Nephron (organoid): ENCODE measurements around the gene VASH2.
"Not testable (repeated sequence)": the region's sequence is repeated elsewhere in the genome, so short reads cannot be mapped to it uniquely, and the experiment has no call there.

Experiments
- H3K27ac Mint-ChIP-seq, 3 experiments: 2 replicates each; pipeline ENCODE4 v1.8.0; 2020; ENCODE audit warnings: mixed read lengths in 3 of 3, mild to moderate bottlenecking in 2 of 3, moderate library complexity in 1 of 3
- H3K27me3 Mint-ChIP-seq: 2 replicates; pipeline ENCODE4 v1.8.0; 2021; ENCODE audit warnings: low read depth, mild to moderate bottlenecking, moderate library complexity, mixed read lengths
- H3K36me3 Mint-ChIP-seq: 2 replicates; pipeline ENCODE4 v1.8.0; 2020; ENCODE audit warnings: low read depth, mixed read lengths
- H3K4me1 Mint-ChIP-seq: 2 replicates; pipeline ENCODE4 v1.8.0; 2020; ENCODE audit warnings: mixed read lengths
- H3K4me3 Mint-ChIP-seq, 3 experiments: 2 replicates each; pipeline ENCODE4 v1.8.0; 2020; ENCODE audit warnings: mild to moderate bottlenecking in 3 of 3, mixed read lengths in 3 of 3, moderate library complexity in 2 of 3
- H3K9me3 Mint-ChIP-seq: 2 replicates; pipeline ENCODE4 v1.8.0; 2020; ENCODE audit warnings: mixed read lengths
- TF ChIP-seq, protein P1 (sequence below), 3 experiments: fragments of 200-600 bp; sonication (generic); IDR thresholded peaks; one replicate each; pipeline ENCODE4 v1.5.0; 2021; ENCODE audit warnings: antibody characterized with exemption in 3 of 3; ENCODE audit not compliant: unreplicated experiment in 3 of 3

The VASH2 gene

DNA sequence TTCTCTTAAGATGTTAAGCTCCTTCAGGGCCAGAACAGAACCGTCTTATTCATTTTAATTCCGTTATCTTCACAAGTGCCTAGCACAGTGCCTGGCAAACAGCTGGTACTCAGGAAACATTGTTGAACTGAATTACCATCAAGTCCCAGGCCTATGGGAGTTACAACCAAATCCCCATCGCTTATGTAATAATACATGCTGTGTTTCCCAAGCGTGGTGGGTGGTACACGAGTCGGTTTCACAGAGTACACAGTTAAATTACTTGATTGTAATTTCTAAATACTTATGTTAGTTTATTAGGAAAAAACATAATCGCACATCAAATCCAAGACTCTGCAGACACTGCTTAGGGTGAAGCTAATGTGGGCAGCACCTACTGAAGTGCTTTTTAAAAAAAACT lies 64.3 kb downstream of the VASH2 start:
- TF ChIP-seq, protein P1, sequence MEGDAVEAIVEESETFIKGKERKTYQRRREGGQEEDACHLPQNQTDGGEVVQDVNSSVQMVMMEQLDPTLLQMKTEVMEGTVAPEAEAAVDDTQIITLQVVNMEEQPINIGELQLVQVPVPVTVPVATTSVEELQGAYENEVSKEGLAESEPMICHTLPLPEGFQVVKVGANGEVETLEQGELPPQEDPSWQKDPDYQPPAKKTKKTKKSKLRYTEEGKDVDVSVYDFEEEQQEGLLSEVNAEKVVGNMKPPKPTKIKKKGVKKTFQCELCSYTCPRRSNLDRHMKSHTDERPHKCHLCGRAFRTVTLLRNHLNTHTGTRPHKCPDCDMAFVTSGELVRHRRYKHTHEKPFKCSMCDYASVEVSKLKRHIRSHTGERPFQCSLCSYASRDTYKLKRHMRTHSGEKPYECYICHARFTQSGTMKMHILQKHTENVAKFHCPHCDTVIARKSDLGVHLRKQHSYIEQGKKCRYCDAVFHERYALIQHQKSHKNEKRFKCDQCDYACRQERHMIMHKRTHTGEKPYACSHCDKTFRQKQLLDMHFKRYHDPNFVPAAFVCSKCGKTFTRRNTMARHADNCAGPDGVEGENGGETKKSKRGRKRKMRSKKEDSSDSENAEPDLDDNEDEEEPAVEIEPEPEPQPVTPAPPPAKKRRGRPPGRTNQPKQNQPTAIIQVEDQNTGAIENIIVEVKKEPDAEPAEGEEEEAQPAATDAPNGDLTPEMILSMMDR (IDR thresholded peaks at IDR 0.05; ENCODE audit: unreplicated experiment in 3 of 3) = no peak
- Mint-ChIP-seq H3K27ac (peak overlapping the region; percentile 96 to 100 (median 99)), H3K4me1 (peaks cover 20% of the 10 kb centered on the region), H3K36me3 (peaks cover 24% of the 10 kb centered on the region), H3K4me3 (peak overlapping the region; percentile 94 to 97 (median 96)), H3K27me3 (no peaks in the 10 kb centered on the region), H3K9me3 (no peaks in the 10 kb centered on the region)

DNA sequence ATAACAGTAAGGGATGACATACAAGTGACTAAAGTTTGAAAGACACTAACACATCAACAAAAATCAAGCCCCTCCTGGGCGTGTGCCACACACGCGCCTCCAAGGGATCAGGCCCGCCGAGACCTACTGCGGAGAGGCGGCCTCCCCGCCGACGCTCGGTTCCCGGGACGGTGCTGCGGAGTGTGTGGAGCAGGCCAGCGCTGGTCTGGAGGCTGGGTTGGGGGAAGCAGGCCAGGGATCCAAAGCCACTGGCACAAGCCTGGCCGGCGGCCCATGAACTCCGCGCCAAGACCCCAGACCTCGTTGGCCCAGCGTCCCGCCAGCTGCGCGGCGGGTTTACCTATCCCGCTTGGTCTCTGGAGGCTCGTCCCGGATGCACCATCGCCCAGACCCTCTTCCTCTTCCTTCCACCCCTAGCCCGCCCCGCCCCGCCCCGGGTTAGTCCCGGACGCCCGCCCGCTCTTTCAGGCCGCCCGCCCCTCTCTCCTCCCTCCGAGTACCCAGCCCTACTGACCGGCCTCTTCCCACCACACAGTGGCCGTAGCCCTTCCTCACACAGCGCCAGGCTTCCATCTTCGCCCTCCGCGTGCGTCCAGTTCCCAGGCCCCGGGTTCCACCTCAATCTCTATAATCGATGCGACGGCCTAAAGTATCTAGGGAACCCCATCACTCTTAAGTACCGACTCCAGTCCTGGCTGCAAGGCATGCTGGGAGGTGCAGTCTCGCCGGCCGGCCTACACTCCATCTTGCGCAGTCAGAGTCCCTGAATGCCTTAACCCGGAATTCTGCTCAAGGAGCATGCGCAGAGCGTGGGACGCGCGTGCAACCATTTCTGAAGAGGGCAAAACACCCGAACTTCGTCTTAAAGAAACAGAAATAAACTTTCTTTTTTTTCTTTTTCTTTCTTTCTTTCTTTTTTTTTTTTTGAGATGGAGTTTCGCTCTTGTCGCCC lies 65.0 kb downstream of the VASH2 start, which contains the start of gene ANGEL2:
Gene ANGEL2 (minus strand): TSS at position 769 of the 952 bp plus-strand sequence. CDS start 196 bp downstream, at position 573.
- Mint-ChIP-seq H3K36me3 (peaks cover 24% of the 10 kb centered on the region), H3K27me3 (no peaks in the 10 kb centered on the region)
- TF ChIP-seq, protein P1 (IDR thresholded peaks at IDR 0.05; ENCODE audit: unreplicated experiment in 3 of 3) = no peak

DNA sequence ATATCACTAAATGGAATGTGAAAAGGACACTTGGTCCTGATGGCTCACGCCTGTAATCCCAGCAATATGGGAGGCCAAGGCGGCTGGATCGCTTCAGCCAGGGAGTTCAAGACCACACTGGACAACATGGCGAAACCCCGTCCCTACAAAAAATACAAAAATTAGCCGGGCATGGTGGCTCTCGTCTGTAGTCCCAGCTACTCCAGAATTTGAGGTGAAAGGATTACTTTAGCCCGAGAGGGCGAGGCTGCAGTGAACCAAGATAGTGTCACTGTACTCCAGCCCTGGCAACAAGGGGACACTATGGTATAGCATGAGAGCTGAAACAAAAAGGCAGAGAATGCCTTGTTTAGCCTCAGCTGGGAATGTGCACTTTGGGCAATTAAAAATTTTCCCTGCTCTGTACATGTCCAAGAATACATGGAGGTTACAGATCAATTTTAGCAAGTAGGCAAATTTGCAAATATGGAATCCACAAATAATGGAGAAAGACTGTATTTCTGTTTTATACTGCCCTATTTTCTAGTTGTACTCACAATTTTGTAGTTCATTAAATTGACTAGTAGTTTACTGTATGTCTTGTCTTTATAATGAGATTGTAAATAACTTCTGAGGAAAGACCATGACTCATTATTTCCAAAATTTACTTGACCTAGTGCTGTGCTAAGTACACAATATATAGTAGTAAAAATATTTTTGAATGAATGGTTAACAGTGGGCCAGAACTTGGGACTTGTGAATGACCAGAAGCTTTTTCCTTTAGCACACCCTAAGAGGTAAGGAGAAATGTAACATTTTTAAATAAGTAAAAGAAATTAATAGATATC lies 67.3 kb downstream of the VASH2 start:
- H3K9me3 Mint-ChIP-seq = no peaks in the 10 kb centered on the region
- H3K36me3 Mint-ChIP-seq = peaks cover 8% of the 10 kb centered on the region
- H3K27ac Mint-ChIP-seq = peak overlapping the region in 1 of 3 experiments; percentile 70
- peak overlapping the region in 1 of 3 experiments; percentile 23 for H3K4me3 Mint-ChIP-seq
- H3K4me1 Mint-ChIP-seq = peaks cover 16% of the 10 kb centered on the region
- H3K27me3 Mint-ChIP-seq = no peaks in the 10 kb centered on the region
- TF ChIP-seq, protein P1 (IDR thresholded peaks at IDR 0.05; ENCODE audit: unreplicated experiment in 3 of 3) = no peak

More for the DNA sequence above, 65.0 kb downstream of the VASH2 start, which contains the start of gene ANGEL2:
- Mint-ChIP-seq H3K4me1 (peaks cover 20% of the 10 kb centered on the region), H3K27ac (peak within 1 kb of the TSS; percentile 96 to 100 (median 99)), H3K4me3 (peak within 1 kb of the TSS; percentile 94 to 97 (median 96)), H3K9me3 (no peaks in the 10 kb centered on the region)

DNA sequence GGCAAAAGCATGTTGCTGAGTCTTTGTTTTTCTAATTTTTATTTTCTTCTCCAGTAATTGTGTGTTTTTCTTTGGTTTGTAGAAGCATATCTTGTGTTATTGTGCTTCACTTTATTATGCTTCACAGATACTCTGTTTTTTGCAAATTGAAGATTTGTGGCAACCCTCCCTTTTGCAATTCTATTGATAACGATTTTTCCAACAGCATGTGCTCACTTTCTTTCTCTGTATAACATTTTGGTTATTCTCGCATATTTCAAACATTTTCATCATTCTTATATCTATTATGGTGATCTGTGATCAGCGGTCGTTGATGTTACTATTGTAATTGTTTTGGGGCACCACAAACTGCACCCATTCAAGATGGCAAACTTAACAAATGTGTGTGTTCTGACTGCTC lies 69.1 kb downstream of the VASH2 start:
- no peaks in the 10 kb centered on the region for H3K9me3 Mint-ChIP-seq
- H3K4me1 Mint-ChIP-seq = peaks cover 4% of the 10 kb centered on the region
- H3K27ac Mint-ChIP-seq = no peak overlapping the region
- TF ChIP-seq, protein P1 (IDR thresholded peaks at IDR 0.05; ENCODE audit: unreplicated experiment in 3 of 3) = no peak
- no peaks in the 10 kb centered on the region for H3K36me3 Mint-ChIP-seq
- H3K27me3 Mint-ChIP-seq = no peaks in the 10 kb centered on the region
- no peak overlapping the region for H3K4me3 Mint-ChIP-seq

DNA sequence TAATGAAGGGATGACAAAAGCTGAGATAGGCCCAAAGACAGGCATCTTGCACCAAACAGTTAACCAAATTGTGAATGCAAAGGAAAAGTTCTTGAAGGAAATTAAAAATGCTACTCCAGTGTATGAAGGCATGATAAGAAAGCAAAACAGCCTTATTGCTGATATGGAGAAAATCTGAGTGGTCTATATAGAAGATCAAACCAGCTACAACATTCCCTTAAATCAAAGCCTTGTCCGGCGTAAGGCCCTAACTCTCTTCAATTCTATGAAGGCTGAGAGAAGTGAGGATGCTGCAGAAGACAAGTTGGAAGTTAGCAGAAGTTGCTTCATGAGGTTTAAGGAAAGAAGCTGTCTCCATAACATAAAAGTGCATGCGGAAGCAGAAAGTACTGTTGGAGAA lies 69.7 kb downstream of the VASH2 start:
- no peak overlapping the region for H3K27ac Mint-ChIP-seq
- no peaks in the 10 kb centered on the region for H3K4me1 Mint-ChIP-seq
- TF ChIP-seq, protein P1 (IDR thresholded peaks at IDR 0.05; ENCODE audit: unreplicated experiment in 3 of 3) = no peak
- H3K4me3 Mint-ChIP-seq = no peak overlapping the region
- H3K36me3 Mint-ChIP-seq = no peaks in the 10 kb centered on the region
- H3K9me3 Mint-ChIP-seq = no peaks in the 10 kb centered on the region
- no peaks in the 10 kb centered on the region for H3K27me3 Mint-ChIP-seq

DNA sequence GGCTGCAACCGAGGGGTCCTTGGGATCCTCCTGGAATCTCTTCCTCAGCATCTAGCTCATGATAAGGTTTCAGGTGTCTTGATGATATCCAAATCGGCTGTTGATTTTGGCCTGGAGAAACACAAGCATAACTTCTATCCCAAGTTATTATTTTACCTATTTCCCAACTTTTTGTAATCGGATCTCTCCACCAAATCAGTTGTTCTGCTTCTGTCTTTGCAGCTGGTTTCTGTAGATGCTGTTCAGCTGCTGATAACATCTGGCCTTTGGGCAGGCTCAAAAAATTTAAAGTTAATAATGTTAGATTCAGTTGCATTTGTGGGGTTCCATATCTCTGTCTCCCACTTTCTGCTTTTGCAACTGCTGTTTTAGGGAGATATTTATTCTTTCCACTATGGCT lies 76.7 kb downstream of the VASH2 start:
- not testable (repeated sequence) for H3K4me1 Mint-ChIP-seq, H3K27me3 Mint-ChIP-seq, H3K36me3 Mint-ChIP-seq, H3K4me3 Mint-ChIP-seq, H3K27ac Mint-ChIP-seq, H3K9me3 Mint-ChIP-seq
